ENCODE results near the gene SF3A1.

- TF ChIP-seq CTCF (IDR thresholded peaks at IDR 0.05) (no peak), POLR2A (IDR thresholded peaks at IDR 0.05) (no peak)
Observed at GRCh38 chr22:30293026-30293425, 63.7 kb downstream of the SF3A1 start.
